ENCODE measurements around the gene RASAL1.

The RASAL1 gene

DNA sequence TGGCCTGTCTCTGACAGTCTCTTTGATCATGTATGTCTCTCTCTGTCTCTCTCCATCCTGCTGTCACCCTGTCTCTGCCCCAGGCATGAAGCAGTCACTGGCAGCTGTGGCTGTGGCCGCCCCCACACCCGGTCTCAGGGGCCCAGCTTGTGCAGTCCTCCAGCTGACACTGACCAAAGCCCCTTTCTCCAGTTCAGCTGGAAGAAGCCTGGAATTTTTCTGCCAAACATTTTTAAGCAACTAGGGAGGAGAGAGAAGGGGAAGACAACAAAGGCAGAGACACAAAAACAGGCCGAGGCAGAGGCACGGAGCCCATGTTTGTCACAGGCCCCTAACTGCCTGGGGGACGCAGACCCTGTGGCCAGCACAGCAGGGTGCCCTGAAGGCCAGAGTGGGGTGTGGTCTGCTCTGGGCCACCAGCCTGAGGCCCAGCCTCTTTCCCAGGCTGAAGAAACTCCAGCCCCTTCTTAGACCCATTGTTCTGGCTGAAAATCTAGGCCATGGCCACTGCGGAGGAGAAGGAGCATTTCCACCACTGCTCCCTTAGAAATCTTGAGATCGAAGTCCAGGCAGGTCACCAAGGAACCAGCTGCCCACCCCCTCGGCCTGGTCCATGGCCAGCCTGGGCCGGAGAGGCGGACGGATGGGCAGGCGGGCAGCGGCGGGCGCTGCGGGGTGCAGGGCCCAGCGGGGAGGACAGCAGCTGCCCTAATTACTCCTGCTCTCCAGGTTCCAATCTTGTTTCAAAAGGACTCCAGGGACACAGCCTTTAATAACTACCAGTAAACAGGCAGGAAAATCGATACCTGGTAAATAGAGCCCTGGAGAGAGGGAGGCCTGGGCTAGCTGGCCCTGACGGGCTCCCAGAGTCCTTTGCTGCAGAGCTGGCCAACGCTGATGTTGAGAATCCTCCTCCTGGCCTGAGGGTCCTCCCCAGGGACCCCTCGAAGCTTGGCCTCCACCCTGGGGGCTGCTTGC, 64.1 kb downstream of the RASAL1 start:
- peak; percentile 49 for DNase-seq (ENCODE audit: low spot score)

DNA sequence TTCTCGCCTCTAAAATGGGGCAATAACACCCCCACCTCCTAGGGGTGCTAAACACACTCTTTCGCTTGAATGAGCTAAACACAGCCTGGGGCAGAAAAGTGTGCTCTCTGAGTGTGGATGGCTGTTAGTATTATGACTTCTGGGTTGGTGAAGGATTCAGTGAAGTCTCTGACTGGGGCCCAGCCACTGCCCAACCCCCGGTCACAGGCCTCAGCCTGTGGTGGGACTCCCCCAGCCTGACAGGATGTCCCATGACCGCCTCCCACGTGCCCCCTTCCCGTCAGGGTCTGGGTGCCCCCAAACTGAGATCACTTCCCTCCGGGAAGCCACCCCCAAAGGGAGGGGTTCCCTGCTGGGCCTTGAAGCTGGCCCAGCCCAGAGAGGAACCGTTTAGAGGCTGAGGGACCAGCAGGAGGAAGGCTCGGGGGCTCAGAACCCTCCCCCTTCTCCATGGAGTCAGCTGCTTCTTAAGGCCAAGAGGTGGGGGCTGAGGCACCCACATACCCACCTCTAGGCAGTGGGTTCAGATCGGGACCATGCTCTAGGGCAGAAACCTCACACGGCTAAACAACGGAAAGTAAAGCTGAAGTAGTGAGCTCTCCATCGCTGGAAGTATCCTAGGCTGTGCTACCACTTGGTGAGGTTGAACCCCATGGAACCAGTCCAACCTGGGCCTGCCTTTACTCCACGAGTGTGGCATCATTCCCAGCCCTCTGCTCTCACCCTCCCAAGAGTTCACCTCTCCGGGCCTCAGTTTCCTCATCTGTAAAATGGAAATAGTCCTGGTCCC, 65.2 kb downstream of the RASAL1 start:
- DNase-seq (ENCODE audit: low spot score): no peak

DNA sequence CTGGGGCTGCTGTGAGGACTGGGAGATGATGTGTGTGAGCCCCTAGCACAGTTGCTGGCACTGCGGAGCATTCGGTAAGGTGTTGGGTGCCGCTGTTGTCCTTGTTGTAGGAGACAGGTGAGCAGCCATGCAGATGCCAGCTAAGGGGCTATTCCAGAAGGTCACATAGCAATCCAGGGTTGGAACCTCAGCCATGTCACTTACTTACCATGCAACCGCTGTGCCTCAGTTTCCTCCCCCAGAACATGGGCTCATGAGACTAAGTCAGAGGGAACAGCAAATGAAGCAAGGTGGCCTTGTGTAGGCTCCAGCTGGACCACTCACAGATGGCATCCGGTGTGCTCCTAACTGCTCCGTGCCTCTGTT, 65.8 kb downstream of the RASAL1 start:
- DNase-seq (ENCODE audit: low spot score): no peak

DNA sequence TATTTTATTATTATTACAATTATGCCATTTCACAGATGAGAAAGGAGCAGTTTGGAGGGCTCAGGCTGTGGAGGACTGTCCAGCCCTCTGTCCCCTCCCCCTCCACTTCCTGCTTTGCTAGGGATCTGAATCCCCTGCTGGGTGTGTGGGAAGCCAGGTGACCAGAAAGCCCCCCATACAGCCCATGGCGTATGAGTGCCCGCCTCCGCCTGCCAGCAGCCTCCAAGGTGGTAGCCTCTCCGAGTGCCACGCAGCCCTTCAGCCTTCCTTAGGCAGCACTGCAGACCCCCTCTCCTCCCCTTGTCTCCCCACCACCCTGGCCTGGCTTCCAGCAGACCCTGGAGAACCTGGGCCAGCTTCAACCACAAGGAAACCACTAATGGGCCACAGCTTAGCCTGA, 66.4 kb downstream of the RASAL1 start:
- no peak for DNase-seq (ENCODE audit: low spot score)

DNA sequence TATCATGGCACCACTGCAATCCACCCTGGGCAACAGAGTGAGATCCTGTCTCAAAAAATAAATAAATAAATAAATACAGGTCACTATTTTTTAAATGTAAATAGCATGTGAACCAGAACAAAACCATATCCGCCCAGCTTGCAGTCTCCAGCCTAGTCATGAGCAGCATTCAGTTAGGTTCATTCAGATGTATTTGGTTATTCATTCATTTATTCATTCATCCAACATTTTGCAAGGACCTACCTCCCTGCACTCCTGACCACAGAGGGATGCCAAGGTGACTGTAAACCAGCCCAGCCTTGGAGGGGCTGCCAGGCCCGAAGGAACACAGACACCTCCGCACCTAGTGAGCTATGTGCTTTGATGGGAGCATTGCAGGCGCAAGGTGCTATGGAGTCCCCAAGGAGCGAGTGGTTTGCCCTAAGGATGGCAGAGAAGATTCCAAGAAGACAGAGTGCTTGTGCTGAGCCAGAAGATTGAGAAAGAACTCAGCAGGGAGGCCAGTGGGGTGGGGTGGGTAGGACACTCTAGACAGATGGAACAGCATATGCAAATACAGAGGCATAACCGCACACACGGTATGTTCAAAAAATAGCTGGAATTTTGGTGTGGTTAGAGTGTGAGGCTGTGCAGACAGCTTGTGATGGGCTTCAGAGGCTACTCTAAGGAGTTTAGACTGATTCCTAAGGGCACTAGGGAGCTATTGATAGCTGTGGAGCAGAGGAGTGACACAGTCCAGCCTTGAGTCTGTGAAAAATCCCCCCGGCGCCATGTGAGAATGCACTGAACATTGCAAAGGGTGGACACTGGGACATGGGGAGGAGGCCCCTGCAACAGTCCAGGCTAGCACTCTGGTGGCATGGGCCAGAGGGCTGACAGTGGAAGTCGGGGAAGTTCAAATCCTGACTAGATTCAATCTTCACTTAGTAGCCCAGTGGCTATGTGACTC, 67.3 kb downstream of the RASAL1 start:
- DNase-seq (ENCODE audit: low spot score): no peak

DNA sequence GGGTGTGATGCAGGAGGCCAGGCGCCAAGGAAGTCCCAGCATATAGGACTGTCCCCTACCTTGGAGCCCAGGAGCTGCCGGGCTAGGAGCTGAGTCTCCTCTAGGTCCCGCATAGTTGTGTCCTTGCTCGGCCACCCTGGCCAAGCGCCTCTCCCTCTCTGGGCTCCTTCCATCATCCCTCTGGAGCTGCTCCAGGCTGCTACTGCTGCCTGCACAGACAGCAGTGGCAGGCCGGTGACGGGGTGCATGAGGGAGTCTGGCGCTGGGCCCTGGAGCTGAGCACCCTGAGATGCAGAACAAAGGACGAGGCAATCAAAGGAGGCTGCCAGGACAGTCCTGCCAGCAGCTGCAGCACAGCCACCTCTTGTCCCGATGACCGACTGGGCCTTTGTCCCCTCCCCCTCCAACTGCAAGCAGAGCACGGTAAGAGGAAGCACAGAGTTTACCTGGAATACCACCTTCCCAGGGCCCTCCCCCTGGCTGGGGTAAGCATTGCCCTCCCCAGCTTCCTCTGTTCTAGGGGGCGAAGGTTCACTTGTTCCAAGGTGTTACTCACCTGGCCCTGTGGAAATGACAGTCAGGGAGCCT, 68.7 kb downstream of the RASAL1 start:
- no peak for DNase-seq (ENCODE audit: low spot score)

DNA sequence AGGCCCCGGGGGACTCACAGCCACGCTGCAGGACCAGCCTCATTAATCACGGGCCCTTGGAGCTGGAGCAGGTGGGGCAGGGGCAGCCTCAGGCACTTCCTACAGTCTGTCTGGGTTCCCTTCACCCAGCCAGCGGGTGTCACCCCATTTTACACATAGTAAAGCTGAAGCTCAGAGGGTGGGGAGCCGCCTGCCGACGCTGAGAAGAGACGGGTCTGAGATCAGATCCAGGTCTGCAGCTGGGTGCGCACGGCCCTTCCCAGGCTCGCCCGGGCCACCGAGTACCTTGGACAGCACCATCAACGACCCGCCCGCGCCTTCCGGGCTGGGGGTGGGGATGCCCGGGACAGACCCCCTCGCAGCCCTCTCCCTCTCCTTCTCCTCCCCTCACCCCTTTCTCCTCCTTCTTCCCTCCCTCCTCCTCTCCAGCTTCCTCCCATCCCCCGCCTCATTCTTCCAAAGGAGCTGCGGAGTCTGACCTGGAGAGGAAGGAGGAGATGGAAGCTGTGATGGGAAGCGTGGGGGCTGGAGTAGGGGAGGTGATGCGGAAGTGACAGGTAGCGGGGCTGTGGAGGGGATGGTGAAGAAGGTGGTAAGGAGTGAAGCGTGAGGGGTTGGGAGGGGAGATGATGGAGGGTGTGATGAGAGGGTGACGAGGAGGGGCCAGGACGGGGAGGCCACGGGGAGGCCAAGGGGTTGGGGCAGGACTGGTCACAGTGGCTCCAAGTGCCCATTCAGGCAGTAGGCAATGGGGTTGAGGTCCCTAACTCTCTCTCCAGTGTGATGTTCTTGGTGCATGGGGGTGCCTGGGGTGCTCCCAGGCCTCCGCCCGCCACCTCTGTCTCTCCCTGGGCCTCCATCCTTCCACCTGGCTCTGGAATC, 70.2 kb downstream of the RASAL1 start:
- no peak for DNase-seq (ENCODE audit: low spot score)

DNA sequence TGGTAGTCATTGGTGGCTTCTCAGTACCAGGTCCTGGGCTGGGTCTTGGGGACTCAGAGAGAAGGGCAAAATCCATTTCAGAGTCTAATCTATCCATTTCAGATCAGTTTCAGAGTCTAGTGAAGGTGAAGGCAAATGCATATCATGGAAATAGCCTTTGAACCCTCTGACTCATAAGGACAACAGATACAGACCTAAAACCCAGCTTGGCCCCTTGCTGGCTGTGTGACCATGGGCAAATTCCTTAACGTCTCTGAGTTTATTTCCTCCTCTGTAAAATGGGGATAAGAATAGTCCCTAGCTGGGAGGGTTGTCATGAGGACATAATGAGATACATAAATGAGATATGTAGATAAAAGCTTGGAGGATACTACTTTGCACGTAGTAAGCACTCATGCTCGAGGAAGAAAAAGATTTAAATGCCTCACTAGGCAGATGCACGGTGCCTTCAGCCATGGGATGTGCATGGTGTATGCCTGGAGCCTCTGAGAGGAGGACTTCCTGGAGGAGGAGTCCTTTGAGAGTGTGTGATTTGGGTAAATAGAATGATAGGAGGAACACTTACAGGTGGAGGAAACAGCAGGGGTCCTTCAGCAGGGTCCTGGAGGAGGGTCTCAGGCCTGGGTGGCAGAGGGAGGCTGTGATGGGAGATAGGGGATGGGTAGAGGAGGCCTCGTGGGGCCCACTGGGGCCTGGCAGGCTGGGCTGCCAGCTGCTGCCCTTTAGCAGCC, 71.0 kb downstream of the RASAL1 start:
- no peak for DNase-seq (ENCODE audit: low spot score)

DNA sequence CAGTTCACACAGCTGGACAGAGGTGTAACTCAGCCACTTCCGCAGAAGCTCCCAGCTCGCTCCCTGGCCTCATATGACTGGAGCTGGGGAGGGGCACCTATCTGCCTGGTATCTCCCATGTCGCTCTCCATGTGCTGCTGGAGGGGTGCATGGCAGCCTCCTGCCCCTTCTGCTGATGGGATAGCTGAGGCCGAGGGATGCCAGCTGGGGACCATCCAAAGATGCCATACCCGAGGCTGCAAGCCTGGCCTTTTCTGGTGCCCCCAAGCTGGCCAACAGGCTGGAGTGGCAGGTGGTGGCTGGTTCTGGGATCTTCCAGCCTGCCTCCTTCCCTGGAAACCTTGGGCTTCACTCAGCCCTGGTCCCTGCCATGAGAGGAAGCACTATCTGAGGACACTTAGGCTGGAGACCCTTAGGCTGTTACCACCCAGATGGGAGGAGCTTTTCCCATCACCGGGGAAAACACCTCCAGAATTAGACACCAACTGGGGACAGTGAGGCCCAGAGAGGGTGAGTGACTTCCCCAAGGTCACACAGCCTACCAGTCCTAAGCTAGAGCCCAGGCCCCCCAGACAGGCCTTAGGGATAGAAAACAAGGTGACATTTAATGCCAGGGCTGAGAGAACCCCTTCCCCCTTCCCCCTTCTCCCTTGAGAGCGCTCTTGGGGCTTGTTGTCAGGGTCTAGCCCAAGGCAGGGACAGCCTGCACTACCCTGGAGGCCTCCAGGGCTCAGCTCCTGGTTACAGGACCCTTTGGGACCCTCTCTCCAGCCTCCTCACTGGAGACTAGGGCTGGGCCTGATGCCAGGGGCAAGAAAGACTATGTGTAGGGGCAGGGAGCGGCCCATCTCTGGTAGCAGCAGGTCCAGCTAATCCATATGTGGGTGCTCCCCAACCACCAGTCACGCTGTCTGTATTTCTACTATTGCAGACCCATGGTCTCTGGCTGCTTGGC, 71.9 kb downstream of the RASAL1 start:
- DNase-seq (ENCODE audit: low spot score): no peak

DNA sequence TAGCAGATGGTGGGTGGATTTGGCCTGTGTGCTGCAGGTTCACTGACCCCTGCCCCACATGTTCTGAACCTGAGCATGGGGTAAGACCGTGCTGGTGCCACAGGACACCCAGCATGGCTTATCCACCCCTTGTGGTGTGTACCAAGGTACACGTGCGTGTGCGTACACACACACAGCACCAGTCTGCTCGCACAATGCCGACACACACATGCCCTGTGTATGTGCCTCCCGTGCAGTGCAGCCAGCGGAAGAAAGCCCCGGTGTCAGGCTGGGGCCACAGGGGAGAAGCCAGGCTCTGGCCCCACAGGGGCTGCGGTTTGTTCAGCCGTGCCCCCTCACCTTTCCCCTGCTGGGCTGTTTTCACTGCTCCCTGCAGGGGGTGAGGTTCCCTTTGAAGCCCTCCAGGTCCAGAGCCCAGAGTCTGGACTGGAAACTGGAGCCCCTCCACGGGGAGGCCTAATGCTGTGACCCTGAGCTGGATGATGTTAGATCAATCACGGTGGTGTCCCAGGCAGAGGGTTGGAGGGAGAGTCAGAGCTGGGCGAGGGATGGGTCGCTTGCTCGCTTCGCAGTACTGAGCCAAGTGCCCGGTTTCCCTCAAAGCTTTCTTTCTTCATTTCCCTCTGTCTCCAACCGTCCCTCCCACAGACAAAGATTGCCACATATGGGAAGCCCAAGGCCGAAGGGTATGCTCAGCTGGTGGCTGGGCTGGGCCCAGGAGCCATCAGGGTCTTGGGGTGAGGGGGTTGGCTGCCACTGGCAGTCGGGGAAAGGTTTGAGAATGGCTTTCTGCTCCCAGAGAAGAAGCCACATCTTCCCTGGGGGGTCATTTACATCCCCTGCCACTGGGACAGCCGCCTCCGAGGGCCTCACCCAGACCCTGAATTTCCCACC, 72.8 kb downstream of the RASAL1 start:
- DNase-seq (ENCODE audit: low spot score): no peak

DNA sequence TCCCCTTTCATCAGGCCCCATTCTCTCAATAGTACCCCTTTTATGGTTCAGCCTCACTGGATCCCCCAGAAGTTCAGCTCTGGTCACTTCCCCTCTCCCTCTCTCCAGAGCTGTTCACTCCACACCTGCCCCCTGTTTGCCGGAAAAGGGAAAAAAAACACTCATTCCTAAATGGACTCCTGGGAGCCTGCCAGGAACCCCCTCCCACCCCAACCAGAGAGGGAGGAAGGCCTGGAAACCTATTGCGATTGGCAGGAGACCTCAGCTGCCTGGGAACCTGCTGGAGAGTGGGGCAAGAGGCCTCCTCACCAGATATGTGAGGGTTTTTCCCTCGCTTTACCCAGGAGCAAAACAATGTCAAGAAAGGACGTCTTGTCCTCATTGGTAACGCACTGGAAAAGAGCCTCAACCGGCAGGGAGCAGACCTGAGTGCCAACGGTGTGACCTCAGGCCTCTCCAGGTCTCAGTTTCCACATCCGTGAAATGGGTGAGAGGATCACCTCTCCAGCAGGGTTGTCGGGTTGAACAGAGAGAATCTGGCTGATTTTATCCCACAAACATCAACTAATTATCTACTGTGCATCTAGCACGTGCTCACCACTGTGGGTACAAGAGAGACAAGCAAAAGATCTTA, 74.4 kb downstream of the RASAL1 start:
- no peak for DNase-seq (ENCODE audit: low spot score)

DNA sequence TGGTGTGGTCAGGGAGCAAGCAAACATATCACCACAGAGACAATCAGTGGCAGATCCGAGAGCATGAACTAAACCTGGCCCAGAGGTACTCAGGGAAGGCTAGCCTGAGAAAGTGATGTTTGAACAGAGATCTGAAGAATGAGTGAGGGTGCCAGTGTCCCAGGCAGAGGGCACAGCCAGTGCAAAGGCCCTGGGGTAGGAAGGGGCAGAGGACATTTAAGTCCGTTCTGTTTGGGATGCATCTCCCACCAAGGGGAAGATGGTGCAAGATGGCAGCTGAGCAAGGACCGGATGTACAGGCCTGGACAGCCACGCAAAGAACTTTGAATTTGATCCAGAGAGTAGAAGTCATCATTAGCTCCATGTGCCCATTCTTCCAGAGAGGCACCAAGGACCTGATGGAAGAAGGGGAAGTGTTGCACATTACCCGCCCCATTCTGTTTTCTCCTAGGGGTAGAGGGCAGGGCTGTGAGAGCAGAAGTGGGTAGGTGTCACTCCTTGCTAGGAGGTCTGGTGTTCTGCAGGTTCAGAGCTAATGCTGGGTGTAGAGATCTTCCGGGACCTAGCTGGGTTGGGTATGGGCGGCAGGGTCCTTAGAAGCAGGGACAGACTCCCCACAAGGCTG, 75.1 kb downstream of the RASAL1 start:
- no peak for DNase-seq (ENCODE audit: low spot score)

DNA sequence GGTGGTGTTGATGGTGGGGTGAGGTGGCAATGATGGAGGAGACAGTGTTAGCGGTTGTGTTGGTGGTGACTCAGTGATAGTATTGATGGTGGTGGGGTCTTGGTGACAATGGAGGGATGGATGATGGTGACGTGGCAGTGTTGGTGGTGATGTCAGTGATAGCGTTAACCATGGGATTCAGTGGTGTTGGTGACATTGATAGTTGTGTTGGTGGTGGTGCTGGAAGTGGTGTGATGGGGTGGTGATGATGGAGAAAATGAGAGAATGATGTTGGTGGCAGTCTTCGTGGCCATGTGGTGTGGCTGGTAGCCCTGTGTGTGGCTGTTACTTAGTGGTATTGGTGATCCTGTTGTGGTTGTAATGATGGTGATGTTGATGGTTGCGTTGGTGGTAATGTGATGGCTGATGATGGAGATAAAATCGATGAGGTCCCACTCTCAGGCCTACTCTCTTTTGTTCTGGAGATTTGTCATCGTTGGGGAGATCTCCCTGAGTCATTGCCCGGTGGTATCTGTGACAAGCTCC, 76.4 kb downstream of the RASAL1 start:
- no peak for DNase-seq (ENCODE audit: low spot score)

DNA sequence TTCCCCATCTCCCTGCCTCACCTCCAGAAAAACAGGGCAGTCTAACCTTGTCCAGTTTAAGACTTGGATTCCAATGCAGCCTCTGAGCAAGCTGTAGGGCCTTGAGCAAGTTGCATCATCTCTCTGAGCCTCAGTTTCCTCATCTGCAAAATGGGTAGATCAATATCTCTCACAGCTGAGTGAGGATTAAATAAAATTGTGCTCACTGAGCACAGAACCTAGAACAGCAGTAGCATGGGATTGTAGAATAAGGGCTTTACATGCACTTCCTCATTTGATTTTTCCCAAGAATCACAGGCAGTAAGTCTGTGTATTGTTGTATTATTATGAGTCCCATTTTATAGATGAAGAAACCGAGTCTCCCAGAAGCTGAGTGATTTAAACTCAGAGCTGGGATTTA, 77.0 kb downstream of the RASAL1 start:
- DNase-seq (ENCODE audit: low spot score): no peak

DNA sequence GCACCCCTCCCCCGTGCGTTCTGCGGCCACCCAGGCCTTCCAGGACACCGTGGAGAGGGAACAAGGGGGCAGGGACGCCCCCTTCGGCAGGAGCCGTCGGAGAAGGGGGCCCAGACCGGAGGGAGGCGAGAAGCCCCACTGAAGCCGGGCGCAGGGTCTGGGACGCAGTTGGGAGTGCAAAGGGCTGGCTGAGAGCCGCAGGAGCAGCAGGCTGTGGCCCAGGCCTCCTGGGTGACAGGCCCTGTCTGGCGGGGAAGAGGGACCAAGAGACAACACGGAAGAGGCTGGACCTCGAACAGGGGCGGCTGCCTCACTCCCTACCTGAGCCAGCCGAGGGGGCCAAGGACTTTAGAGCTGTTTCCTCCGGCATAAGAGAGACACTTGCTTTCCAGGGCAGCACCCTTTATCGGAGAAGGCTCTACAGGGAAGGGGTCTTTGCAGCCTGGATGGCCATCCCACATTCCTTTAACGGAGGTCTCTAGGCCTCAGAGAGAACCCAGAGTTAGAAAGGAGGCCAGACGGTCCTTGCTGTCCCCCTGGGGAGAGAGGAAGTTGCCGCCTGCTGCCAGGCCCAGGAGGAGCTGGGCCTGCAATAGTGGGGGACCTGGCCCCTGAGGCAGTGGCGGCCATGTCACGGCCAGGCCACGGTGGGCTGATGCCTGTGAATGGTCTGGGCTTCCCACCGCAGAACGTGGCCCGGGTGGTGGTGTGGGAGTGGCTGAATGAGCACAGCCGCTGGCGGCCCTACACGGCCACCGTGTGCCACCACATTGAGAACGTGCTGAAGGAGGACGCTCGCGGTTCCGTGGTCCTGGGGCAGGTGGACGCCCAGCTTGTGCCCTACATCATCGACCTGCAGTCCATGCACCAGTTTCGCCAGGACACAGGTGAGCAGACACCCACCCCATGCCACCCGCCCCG, 77.7 kb downstream of the RASAL1 start:
- no peak for DNase-seq (ENCODE audit: low spot score)

All from pons (tissue), 1 donor.